OCI-LY3 (cell line): ENCODE results near the gene PLXNA3.

ENCODE experiments used
- EZH2phosphoT487 ChIP-seq: fragments of 200-600 bp; shearing (Covaris generic); IDR thresholded peaks from 2 replicates; pipeline ENCODE4 v1.6.1; 2018; ENCODE audit warnings: antibody characterized with exemption, mixed run types, low read depth
- TF ChIP-seq, protein P1 (sequence below): fragments of 200-600, 300-600 bp; sonication (generic); IDR thresholded peaks from 2 replicates; pipeline ENCODE4 v1.5.1; 2014; ENCODE audit warnings: antibody characterized with exemption, low read length, low read depth

DNA sequence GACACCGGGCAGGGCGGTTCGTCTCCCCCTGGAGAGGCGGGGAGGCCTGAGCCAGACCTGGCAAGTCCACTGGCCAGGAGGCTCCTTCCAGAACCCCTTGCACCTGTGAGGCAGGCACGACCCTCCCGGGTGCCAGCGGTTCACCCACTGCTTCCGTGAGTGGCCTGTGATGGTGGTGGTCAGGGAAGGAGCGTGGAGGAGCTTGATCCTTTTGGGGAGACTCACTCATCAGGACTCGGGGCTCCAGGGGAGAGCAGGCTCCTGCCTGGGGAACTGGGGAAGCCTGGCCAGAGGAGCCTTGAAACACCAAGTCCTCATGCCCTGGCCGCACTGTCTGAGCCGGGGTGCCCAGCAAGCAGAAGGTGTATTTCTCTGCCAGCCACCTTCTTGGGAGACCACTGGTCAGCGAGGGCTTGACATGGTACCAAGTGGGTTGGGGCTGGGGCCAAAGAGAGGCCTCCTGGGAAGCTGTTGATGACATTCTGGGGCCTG lies 13.3 kb upstream of the PLXNA3 start:
- no peak for TF ChIP-seq EZH2phosphoT487
- TF ChIP-seq, protein P1, sequence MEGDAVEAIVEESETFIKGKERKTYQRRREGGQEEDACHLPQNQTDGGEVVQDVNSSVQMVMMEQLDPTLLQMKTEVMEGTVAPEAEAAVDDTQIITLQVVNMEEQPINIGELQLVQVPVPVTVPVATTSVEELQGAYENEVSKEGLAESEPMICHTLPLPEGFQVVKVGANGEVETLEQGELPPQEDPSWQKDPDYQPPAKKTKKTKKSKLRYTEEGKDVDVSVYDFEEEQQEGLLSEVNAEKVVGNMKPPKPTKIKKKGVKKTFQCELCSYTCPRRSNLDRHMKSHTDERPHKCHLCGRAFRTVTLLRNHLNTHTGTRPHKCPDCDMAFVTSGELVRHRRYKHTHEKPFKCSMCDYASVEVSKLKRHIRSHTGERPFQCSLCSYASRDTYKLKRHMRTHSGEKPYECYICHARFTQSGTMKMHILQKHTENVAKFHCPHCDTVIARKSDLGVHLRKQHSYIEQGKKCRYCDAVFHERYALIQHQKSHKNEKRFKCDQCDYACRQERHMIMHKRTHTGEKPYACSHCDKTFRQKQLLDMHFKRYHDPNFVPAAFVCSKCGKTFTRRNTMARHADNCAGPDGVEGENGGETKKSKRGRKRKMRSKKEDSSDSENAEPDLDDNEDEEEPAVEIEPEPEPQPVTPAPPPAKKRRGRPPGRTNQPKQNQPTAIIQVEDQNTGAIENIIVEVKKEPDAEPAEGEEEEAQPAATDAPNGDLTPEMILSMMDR: no peak
